ENCODE results near the gene EEF1AKMT3. TPM values are rescaled to one million over a fixed set of nuclear protein-coding genes. Genes with fewer than 3 reads are reported as not detected.

The EEF1AKMT3 gene
- total and polyA plus RNA-seq, 2 experiments from 2014 or later, result 12.4 to 15.7 TPM

DNA sequence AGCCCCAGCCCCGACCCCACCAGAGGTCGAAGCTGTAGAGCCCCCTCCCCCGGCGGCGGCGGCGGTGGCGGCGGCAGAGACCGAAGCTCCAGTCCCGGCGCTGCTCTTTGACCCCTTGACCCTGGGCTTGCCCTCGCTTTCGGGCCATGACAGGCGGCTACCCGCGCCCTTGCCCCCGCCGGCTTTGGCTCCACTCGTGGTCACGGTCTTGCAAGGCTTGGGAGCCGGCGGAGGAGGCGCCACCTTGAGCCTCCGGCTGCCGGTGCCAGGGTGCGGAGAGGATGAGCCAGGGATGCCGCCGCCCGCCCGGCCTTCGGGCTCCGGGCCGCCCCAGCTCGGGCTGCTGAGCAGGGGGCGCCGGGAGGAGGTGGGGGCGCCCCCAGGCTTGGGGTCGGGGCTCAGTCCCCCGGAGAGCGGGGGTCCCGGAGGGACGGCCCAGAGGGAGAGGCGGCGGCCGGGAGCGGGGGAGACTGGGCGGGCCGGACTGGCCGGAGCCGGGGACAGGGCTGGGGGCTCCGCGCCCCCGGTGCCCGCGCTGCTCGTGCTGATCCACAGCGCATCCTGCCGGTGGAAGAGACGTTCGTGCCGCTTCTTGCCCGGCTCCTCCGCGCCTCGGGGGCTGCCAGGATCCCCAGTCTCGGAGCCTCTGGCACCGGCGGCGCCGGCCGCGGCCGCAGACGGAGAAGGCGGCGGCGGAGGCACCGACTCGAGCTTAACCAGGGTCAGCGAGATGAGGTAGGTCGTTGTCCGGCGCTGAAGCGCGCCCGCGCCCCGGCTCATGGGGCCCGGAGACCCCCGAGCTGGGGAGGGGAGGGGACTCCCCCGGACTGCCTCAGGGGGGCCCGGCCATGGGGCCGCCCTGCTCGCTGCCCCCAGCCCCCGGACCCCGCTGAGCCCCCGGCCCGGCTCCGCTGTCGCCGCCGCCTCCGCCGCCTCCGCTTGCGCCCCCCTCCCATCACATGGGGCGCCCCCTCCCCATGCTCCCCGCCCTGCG is 34.6 kb upstream of the EEF1AKMT3 start:
- no peaks in the 10 kb centered on the region for H3K4me1 ChIP-seq (ENCODE audit: insufficient read depth)
- H3K4me3 ChIP-seq, result peak overlapping the region; percentile 53
- H3K9me2 ChIP-seq (ENCODE audit: insufficient read depth), result no peaks in the 10 kb centered on the region
- H3K79me2 ChIP-seq (ENCODE audit: insufficient read depth), result no peaks in the 10 kb centered on the region
- in situ Hi-C loops (cut with MboI), result no loop called here
- H3F3A ChIP-seq (ENCODE audit: insufficient read depth), result no peaks in the 10 kb centered on the region
- 1 to 2% methylated on average over 41 to 75 of the region's 110 CpGs for WGBS, 2 experiments (ENCODE audit: low coverage in 1 of 2, low lambda C conversion rate in 2 of 2, missing lambda C conversion rate in 2 of 2)
- no peak overlapping the region for H3K27ac ChIP-seq
- peaks cover 40% of the 10 kb centered on the region for H3K27me3 ChIP-seq (replicated peaks; ENCODE audit: insufficient read depth)
- peak overlapping the region; percentile 74 for H3K4me2 ChIP-seq (ENCODE audit: unreplicated experiment)
- no peaks in the 10 kb centered on the region for H3K36me3 ChIP-seq (ENCODE audit: low read depth)
- H3K9me3 ChIP-seq (ENCODE audit: low read depth), result no peaks in the 10 kb centered on the region
- no peak overlapping the region for H2AFZ ChIP-seq
- H3K9ac ChIP-seq, result no peak overlapping the region
- no peaks in the 10 kb centered on the region for H4K20me1 ChIP-seq (ENCODE audit: insufficient read depth)
- TF ChIP-seq EZH2 (IDR thresholded peaks at IDR 0.05; ENCODE audit: insufficient read depth, poor library complexity, severe bottlenecking) (peak; percentile 31), EZH2phosphoT487 (IDR thresholded peaks at IDR 0.05; ENCODE audit: insufficient read depth, low read depth) (peak; percentile 77; the same call in 1 of the 2 replicates)
- peak; percentile 67 for DNase-seq

DNA sequence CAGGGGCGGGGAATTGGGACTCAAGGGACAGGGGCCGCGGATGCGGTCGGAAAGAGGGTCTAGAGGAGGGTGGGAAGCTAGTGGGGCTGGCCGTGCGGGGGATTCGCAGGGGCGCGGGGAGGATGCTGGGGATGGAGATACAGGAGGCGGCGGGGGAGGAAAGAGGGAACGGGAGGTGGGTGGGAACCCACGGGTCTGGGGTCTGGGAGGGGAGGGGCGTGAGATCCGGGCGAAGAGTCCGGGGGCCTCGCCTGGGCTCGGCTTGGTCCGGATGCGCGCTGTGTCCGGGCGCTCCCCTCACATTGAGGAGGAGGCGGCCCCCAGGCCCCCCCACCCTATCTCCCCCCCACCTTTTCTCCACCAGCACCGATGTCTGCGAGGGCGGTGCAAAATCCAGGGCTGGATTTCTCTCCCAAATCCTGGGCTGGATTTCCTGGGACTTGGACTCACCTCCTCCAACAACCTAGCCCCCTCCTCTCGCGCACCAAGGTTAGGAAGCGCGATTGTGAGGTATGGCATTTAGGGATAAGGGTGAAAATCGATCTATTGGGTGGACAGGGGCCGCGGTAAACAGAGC is 33.7 kb upstream of the EEF1AKMT3 start, which contains the start of gene AGAP2:
Gene AGAP2 (minus strand): TSS at position 82 of the 577 bp plus-strand sequence. CDS start 496 bp downstream, outside the sequence.
- Histone ChIP-seq H3K27ac (no peak within 1 kb of the TSS), H3K27me3 (replicated peaks; ENCODE audit: insufficient read depth) (peaks cover 40% of the 10 kb centered on the region)
- peak; percentile 27 for DNase-seq

DNA sequence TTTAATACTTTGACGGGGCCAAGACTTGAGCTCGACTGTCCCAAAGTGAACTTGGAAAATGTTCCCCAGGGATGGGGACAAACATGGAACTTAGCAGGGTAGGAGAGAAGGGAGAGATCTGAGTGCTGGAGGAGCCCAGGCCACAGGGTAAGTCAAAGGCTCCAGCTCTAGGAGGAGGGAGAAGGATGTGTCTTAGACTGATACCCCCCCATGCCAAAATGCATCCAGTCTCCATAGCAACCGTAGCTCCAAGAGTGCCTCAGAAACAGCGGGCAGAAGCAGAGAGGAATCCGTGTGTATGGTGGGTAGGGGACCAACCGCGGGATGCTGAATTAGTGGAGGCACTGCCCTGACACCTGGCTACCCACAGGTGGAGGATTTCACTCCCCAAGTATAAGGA is 33.0 kb upstream of the EEF1AKMT3 start:
- Histone ChIP-seq H3K27ac (no peak overlapping the region), H3K79me2 (ENCODE audit: insufficient read depth) (no peaks in the 10 kb centered on the region), H3K9ac (no peak overlapping the region), H2AFZ (no peak overlapping the region), H3K4me1 (ENCODE audit: insufficient read depth) (no peaks in the 10 kb centered on the region), H4K20me1 (ENCODE audit: insufficient read depth) (no peaks in the 10 kb centered on the region), H3K27me3 (replicated peaks; ENCODE audit: insufficient read depth) (peaks cover 40% of the 10 kb centered on the region), H3F3A (ENCODE audit: insufficient read depth) (0 out of 2 replicates have a peak, but pooled peaks cover 3% of the 10 kb centered on the region), H3K9me2 (ENCODE audit: insufficient read depth) (no peaks in the 10 kb centered on the region), H3K9me3 (ENCODE audit: low read depth) (no peaks in the 10 kb centered on the region), H3K36me3 (ENCODE audit: low read depth) (no peaks in the 10 kb centered on the region), H3K4me3 (no peak overlapping the region), H3K4me2 (ENCODE audit: unreplicated experiment) (no peak overlapping the region)
- DNase-seq, result no peak
- in situ Hi-C loops (cut with MboI), result no loop called here
- 0 out of 2 replicates have a peak, but pooled peaks have one; percentile 8 for TF ChIP-seq EZH2phosphoT487 (IDR thresholded peaks at IDR 0.05; ENCODE audit: insufficient read depth, low read depth)
- TF ChIP-seq EZH2 (IDR thresholded peaks at IDR 0.05; ENCODE audit: insufficient read depth, poor library complexity, severe bottlenecking), result peak; percentile 31
- WGBS, 2 experiments (ENCODE audit: low coverage in 1 of 2, low lambda C conversion rate in 2 of 2, missing lambda C conversion rate in 2 of 2), result 23 to 24% methylated on average over 7 of the region's 7 CpGs

More for the DNA sequence above, 33.7 kb upstream of the EEF1AKMT3 start, which contains the start of gene AGAP2:
- H3K9me2 ChIP-seq (ENCODE audit: insufficient read depth), result no peaks in the 10 kb centered on the region
- no peaks in the 10 kb centered on the region for H4K20me1 ChIP-seq (ENCODE audit: insufficient read depth)
- in situ Hi-C loops (cut with MboI), result no loop called here
- H3K9ac ChIP-seq, result no peak within 1 kb of the TSS
- H3K36me3 ChIP-seq (ENCODE audit: low read depth), result no peaks in the 10 kb centered on the region
- peak within 1 kb of the TSS; percentile 74 for H3K4me2 ChIP-seq (ENCODE audit: unreplicated experiment)
- 1 to 2% methylated on average over 9 to 36 of the region's 36 CpGs for WGBS, 2 experiments (ENCODE audit: low coverage in 1 of 2, low lambda C conversion rate in 2 of 2, missing lambda C conversion rate in 2 of 2)
- H2AFZ ChIP-seq, result no peak within 1 kb of the TSS
- H3K4me1 ChIP-seq (ENCODE audit: insufficient read depth), result no peaks in the 10 kb centered on the region
- H3K4me3 ChIP-seq, result peak within 1 kb of the TSS; percentile 53
- TF ChIP-seq EZH2phosphoT487 (IDR thresholded peaks at IDR 0.05; ENCODE audit: insufficient read depth, low read depth), result 0 out of 2 replicates have a peak, but pooled peaks have one; percentile 6
- TF ChIP-seq EZH2 (IDR thresholded peaks at IDR 0.05; ENCODE audit: insufficient read depth, poor library complexity, severe bottlenecking), result peak; percentile 77
- H3F3A ChIP-seq (ENCODE audit: insufficient read depth), result no peaks in the 10 kb centered on the region
- H3K9me3 ChIP-seq (ENCODE audit: low read depth), result no peaks in the 10 kb centered on the region
- no peaks in the 10 kb centered on the region for H3K79me2 ChIP-seq (ENCODE audit: insufficient read depth)

DNA sequence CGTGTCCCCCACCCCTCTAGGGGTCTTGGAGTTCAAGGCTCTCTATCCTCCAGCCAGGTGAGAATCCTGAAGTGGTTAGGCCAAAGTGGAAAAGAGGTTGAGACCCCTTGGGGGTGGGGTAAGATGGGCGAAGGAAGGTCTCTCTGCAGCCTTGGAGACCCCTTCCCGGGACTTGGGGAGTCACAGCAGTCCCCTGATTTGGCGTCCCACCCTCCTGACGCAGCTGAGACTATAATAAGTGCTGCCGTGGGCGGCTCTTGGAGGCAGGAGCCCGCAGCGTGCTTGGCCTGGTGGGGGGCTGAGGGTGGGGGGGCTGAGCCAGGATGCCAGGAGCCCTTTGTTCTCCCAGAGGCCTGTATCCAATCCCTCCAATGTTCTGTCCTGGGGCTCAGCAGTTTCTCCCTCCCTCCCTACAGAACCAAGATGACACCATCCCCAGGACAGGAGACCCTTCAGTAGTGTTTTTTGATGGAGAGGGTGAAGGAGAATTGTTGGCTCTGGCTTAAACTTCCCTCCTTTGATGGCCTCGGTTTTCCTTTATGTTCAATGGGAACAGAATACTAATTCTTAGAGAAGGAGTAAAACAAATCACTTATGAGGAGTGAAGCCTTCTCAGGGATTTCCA is 32.4 kb upstream of the EEF1AKMT3 start:
- in situ Hi-C loops (cut with MboI), result no loop called here
- no peak overlapping the region for H3K9ac ChIP-seq
- no peak overlapping the region for H3K4me2 ChIP-seq (ENCODE audit: unreplicated experiment)
- no peaks in the 10 kb centered on the region for H3K4me1 ChIP-seq (ENCODE audit: insufficient read depth)
- peaks cover 40% of the 10 kb centered on the region for H3K27me3 ChIP-seq (replicated peaks; ENCODE audit: insufficient read depth)
- H3K4me3 ChIP-seq, result no peak overlapping the region
- H3K9me2 ChIP-seq (ENCODE audit: insufficient read depth), result no peaks in the 10 kb centered on the region
- 0 out of 2 replicates have a peak, but pooled peaks cover 3% of the 10 kb centered on the region for H3F3A ChIP-seq (ENCODE audit: insufficient read depth)
- H3K36me3 ChIP-seq (ENCODE audit: low read depth), result no peaks in the 10 kb centered on the region
- no peak overlapping the region for H3K27ac ChIP-seq
- WGBS, 2 experiments (ENCODE audit: low coverage in 1 of 2, low lambda C conversion rate in 2 of 2, missing lambda C conversion rate in 2 of 2), result 12 to 30% methylated on average over 6 to 10 of the region's 10 CpGs
- H3K9me3 ChIP-seq (ENCODE audit: low read depth), result no peaks in the 10 kb centered on the region
- DNase-seq, result no peak
- no peak for TF ChIP-seq EZH2 (IDR thresholded peaks at IDR 0.05; ENCODE audit: insufficient read depth, poor library complexity, severe bottlenecking)
- TF ChIP-seq EZH2phosphoT487 (IDR thresholded peaks at IDR 0.05; ENCODE audit: insufficient read depth, low read depth), result no peak
- H3K79me2 ChIP-seq (ENCODE audit: insufficient read depth), result 0 out of 2 replicates have a peak, but pooled peaks cover 2% of the 10 kb centered on the region
- no peaks in the 10 kb centered on the region for H4K20me1 ChIP-seq (ENCODE audit: insufficient read depth)
- H2AFZ ChIP-seq, result no peak overlapping the region
